Measurements from ENCODE around the gene ZIC5.

ZIC5 gene

GRCh38 chr13:99971576-99972189 lies at the start of gene ZIC5:
Gene ZIC5 (minus strand): TSS chr13:99971767. CDS start chr13:99971603, 164 bp downstream.
- no peak for DNase-seq
- ATAC-seq = no peak

- DNase-seq (no peak), ATAC-seq (no peak)
Observed at GRCh38 chr13:100019780-100020356, 48.3 kb upstream of the ZIC5 start.

- ATAC-seq (no peak), DNase-seq (no peak)
Observed at GRCh38 chr13:100014621-100015020, 43.1 kb upstream of the ZIC5 start.

- ATAC-seq (no peak), DNase-seq (no peak)
Observed at GRCh38 chr13:99998261-99998660, 26.7 kb upstream of the ZIC5 start.

GRCh38 chr13:99997702-99998214 lies 26.2 kb upstream of the ZIC5 start:
- DNase-seq (no peak), ATAC-seq (no peak)

- ATAC-seq (no peak), DNase-seq (no peak)
Observed at GRCh38 chr13:99996381-99996973, 24.9 kb upstream of the ZIC5 start.

GRCh38 chr13:99995589-99996380 lies 24.2 kb upstream of the ZIC5 start:
- DNase-seq = no peak
- no peak for ATAC-seq

GRCh38 chr13:99995104-99995588 lies 23.6 kb upstream of the ZIC5 start:
- no peak for ATAC-seq
- DNase-seq = no peak

- ATAC-seq (no peak), DNase-seq (no peak)
Observed at GRCh38 chr13:99994638-99995020, 23.1 kb upstream of the ZIC5 start.

- no peak for DNase-seq
- ATAC-seq = no peak
Observed at GRCh38 chr13:99993660-99994637, 22.4 kb upstream of the ZIC5 start.

GRCh38 chr13:99992949-99993351 lies 21.4 kb upstream of the ZIC5 start:
- ATAC-seq (no peak), DNase-seq (no peak)

GRCh38 chr13:99991828-99992775 lies 20.5 kb upstream of the ZIC5 start:
- DNase-seq (no peak), ATAC-seq (no peak)

- DNase-seq (no peak), ATAC-seq (no peak)
Observed at GRCh38 chr13:99991013-99991827, 19.7 kb upstream of the ZIC5 start.

GRCh38 chr13:99990126-99990977 lies 18.8 kb upstream of the ZIC5 start:
- no peak for DNase-seq
- ATAC-seq = no peak

GRCh38 chr13:99989276-99990125 lies 17.9 kb upstream of the ZIC5 start:
- ATAC-seq = no peak
- DNase-seq = no peak

GRCh38 chr13:99988529-99989275 lies 17.1 kb upstream of the ZIC5 start:
- DNase-seq (no peak), ATAC-seq (no peak)

All from stimulated activated naive CD8-positive, alpha-beta T cell treated with anti-CD3 and anti-CD28 coated beads, Interleukin-15, Interleukin-2, amounts not matched to agents 100 U/mL and 50 U/mL, for 24 hours (primary cell).